ENCODE results near the gene TEX2.
"Not testable (repeated sequence)": the region's sequence is repeated elsewhere in the genome, so short reads cannot be mapped to it uniquely, and the experiment has no call there.

The TEX2 gene

DNA sequence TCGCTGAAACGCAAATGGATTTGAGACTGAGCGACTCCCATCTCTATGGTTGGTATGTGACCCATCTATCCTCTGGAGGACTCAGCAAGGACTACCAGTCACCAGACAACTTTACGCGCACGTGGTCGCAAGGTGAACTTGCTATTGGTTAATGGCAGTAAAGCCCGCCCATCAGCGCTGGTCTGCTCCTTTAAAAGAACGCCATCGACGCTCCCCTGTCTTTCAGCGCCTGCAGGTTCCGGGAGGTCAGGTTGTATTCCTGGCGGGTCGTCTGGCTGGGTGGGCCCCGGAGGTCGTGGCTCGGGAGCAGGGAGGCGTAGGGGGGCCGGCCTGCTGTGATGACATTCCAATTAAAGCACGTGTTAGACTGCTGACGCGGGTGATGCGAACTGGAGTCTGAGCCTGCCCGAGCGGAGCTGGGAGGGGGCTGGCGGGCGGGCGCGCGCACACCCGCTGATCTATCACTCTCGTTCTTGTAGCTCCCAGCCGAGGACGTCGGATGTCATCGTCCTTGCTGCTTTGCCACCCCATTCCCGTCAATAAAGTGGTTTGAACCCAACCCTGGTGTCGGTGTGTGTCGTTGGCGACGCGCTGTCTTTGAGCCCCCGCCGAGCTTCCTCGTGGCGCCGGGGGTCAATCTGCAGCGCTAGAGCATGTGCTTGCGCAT lies 117.2 kb downstream of the TEX2 start:
- DNase-seq (ENCODE audit: low spot score), result peak; percentile 85

- no peak for DNase-seq (ENCODE audit: low spot score)
Measured at GRCh38 chr17:64145375-64145750, 117.7 kb downstream of the TEX2 start.

DNA sequence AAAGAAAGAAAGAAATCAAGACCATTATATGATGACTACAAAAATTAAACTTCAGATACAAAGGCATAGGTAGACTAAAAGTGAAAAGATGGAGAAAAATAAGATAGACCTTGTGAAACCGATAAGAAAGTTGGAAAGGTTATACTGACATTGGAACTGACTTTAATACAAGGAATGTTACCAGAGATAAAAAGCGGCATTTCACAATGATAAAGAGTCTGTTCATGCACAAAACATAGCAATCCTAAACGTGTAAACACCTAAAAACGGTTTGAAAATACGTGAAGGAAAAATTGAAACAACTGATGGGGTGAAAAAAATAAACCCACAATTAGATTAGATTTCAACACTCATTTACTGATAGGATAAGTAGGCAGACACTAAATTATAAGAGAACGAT lies 123.5 kb downstream of the TEX2 start:
- DNase-seq (ENCODE audit: low spot score), result no peak

- no peak for DNase-seq (ENCODE audit: low spot score)
Measured at GRCh38 chr17:64138441-64138840, 124.6 kb downstream of the TEX2 start.

DNA sequence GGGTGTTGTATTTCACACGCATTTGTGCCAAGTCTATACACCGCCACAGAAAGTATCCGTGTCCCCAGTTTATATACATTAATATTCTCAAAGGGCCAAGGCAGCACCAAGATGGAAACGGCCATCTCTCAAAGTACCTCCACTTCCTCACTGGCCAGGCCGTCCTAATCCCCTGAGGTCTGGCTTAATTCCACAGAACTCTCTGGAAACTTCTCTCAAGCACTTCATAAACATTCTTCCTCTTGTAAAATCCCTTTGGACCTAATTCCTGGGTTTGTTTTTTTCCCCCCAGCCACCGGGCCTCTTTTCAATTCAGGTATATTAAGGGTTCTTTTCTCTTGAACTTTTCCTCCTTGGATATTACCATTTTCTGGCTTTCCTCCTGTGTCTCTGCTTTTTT lies 128.1 kb downstream of the TEX2 start:
- no peak for DNase-seq (ENCODE audit: low spot score)

- DNase-seq (ENCODE audit: low spot score), result no peak
Measured at GRCh38 chr17:64134216-64134970, 128.7 kb downstream of the TEX2 start.

DNA sequence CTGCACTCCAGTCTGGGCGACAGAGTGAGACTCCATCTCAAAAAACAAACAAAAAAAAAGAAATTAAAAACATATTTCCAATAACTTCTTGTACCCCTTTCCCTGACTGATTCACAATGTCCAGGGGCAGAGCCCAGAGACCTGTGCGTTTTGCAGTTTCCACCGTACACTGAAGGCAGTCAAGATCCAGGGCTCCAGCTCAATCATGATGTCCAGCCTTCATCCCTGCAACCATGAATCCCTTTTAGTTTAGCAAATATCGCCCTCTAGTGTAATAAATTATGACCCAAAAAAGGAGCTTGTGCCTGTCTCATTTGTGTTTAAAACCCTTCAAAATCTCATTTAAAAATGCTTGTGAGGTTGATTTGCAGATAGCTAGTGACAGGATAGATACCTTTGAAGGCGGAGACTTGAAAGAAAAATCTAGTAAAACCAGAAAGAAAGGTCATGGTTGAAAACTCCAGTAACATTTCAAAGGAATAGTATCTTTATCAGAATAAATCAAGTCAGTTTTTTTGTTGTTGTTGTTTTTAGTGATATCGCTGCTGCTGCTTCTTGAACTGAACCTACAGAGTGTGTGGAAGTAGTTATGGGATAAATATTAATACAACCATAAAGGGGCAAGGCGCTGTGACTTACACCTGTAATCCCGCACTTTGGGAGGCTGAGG lies 129.4 kb downstream of the TEX2 start:
- DNase-seq (ENCODE audit: low spot score), result peak; percentile 72

DNA sequence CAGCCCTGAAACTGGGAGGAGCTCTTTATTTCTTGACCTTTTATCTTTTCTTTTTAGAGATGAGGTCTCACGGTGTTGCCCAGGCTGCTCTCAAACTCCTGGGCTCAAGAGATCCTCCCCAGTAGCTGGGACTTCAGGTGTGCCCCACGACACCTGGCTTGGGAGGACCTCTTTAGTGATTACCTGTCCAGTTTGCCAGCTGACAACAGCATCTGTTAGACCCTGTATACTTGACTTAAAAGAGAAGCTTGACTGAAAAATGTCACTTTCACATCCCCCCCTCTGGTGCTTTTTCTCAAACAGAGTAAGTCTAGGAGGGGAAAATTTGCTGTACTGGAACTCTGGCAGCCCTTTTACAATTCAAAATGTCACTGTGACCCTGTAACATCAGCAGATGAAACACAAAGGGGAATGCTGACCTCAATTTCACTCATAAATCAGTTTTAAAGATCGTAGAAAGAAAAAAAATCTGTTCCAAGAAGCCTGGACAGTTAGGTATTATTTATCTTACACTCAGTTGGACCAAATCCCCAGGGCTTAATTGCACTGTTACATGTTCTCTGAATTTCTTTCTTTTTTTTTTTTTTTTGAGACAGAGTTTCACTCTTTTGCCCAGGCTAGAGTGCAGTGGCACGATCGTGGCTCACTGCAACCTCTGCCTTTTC lies 131.3 kb downstream of the TEX2 start:
- DNase-seq (ENCODE audit: low spot score), result no peak

- no peak for DNase-seq (ENCODE audit: low spot score)
Measured at GRCh38 chr17:64130559-64131001, 132.5 kb downstream of the TEX2 start.

- DNase-seq (ENCODE audit: low spot score), result peak; percentile 84
Measured at GRCh38 chr17:64129765-64130558, 133.1 kb downstream of the TEX2 start, which contains the start of gene ERN1. Gene ERN1 (minus strand): TSS chr17:64130144. CDS start chr17:64130029, 115 bp downstream.

GRCh38 chr17:64129515-64129764 lies 133.6 kb downstream of the TEX2 start:
- no peak for DNase-seq (ENCODE audit: low spot score)

- peak; percentile 16 for DNase-seq (ENCODE audit: low spot score)
Measured at GRCh38 chr17:64128787-64129514, 134.1 kb downstream of the TEX2 start.

DNA sequence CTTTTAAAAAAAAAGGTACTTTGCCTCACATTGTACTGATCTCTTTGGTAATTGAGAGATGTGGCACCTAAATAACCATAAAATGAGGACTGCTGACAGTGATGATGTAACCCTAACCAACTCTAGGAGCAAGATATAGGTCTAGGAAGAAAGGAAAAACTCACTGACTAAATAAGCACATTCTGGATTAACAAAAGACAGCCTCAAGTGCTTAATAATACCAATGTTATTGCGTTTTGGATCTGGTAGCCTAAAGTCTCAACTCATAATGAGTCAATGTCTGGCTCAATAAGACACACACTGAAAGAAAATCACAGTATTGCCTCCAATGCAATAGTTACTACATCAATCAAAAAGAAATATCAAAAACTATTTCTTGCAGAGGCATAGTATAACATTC lies 136.1 kb downstream of the TEX2 start:
- DNase-seq (ENCODE audit: low spot score), result no peak

GRCh38 chr17:64125937-64126336 lies 137.1 kb downstream of the TEX2 start:
- DNase-seq (ENCODE audit: low spot score), result no peak

- no peak for DNase-seq (ENCODE audit: low spot score)
Measured at GRCh38 chr17:64124609-64125008, 138.5 kb downstream of the TEX2 start.

DNA sequence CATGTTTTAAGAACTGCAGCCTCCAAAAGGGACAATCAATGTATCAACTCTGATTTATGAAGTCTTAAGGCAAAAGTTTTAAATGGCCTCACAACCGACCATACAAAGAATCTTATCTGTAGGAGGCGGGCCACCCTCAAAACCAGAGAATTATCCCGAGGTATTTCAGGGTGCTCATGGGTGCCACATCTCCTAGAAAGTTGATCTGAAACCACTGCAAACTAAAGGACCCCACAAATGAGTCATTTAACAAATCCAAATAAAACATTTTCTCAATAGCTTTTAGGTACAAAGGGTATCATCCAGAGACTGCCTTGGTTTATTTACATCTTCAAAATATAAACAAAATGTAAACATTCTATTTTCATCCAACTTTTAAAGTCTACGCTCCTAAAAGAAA lies 139.9 kb downstream of the TEX2 start:
- DNase-seq (ENCODE audit: low spot score), result no peak

GRCh38 chr17:64120972-64121786 lies 141.9 kb downstream of the TEX2 start:
- not testable (repeated sequence) for DNase-seq (ENCODE audit: low spot score)

DNA sequence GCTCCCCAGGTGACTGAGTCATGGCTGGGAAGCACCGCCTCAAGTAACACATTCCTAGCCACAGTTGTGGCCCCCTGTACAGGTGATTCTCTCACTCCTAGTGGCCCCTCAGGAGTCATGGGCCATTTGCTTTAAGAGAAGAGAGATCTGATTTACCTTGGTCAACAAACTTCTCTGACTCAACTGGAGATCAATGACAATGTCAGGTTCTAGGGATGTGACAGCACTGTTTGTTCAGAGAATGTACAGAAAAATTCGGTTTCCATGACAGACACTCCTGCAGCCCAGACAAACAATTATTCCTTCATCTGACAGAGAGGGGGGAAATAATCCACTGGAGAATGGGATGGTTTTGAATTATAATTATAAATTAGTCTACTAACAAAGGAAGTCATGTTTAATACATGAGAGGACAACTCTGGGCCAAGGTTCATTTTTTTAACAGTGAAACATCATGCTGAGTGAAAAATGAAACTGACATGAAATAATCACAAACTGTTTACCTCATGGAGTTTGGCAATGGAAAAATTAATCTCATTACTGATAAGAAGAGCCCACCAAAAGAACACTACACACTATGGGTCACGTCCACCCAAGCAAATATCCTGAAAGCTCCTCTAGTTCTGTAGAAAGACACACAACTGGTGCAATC lies 142.8 kb downstream of the TEX2 start:
- DNase-seq (ENCODE audit: low spot score), result no peak

GRCh38 chr17:64117981-64118979 lies 144.8 kb downstream of the TEX2 start:
- DNase-seq (ENCODE audit: low spot score), result no peak
